ENCODE measurements around the gene TTC28. TPM values are rescaled to one million over a fixed set of nuclear protein-coding genes. Genes with fewer than 3 reads are reported as not detected.

Gene TTC28
- total RNA-seq, 2 donors from 2014 or later: 4.2 to 5.4 TPM

DNA sequence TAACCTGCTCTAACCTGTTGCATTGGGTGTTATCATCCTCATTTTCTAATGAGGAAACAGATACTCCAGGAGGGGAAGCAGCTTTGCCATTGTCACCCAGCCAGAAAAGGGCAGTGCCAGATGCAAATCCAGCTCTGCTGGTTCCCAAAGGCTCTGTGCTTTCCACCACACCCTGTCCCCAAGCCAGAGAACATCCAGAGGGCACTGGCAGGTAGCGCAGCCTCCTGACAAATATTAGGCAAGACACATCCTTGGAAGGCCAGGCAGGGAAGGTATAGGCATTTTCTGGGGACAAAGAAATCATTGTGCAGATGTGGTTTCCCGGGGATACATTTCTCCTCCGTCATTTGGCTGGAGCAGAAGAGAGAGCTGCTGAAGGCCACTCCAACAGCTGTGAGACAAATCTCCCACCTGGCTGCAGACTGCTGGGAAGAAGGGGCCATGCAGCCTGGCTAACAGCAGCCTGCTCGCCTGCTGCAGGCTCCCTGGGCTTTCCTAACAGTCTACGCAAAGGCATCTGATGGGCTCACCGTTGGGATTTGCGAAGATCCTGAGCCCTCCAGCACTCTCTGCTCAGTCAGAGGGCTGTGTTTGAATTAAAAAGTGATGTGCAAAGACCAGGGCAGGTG is 666.7 kb downstream of the TTC28 start:
- DNase-seq (no peak), ATAC-seq (replicated peaks in 1 of 2) (no peak)
- Mint-ChIP-seq H3K4me3 (no peak overlapping the region), H3K27ac (no peak overlapping the region), H3K4me1 (ENCODE audit: low read depth) (no peaks in the 10 kb centered on the region), H3K36me3 (ENCODE audit: insufficient read depth in 2 of 2) (no peaks in the 10 kb centered on the region), H3K9me3 (no peaks in the 10 kb centered on the region), H3K27me3 (ENCODE audit: low read depth) (no peaks in the 10 kb centered on the region)

GRCh38 chr22:28009272-28009827 is 670.3 kb downstream of the TTC28 start:
- ATAC-seq (replicated peaks in 1 of 2) (peak; percentile 75 to 87), DNase-seq (peak; percentile 79 to 80)
- Mint-ChIP-seq H3K4me1 (ENCODE audit: low read depth) (no peaks in the 10 kb centered on the region), H3K4me3 (no peak overlapping the region), H3K9me3 (no peaks in the 10 kb centered on the region), H3K36me3 (ENCODE audit: insufficient read depth in 2 of 2) (no peaks in the 10 kb centered on the region), H3K27ac (no peak overlapping the region), H3K27me3 (ENCODE audit: low read depth) (no peaks in the 10 kb centered on the region)

- DNase-seq (no peak), ATAC-seq (replicated peaks in 1 of 2) (no peak)
- Mint-ChIP-seq H3K27me3 (ENCODE audit: low read depth) (no peaks in the 10 kb centered on the region), H3K27ac (no peak overlapping the region), H3K9me3 (no peaks in the 10 kb centered on the region), H3K36me3 (ENCODE audit: insufficient read depth in 2 of 2) (no peaks in the 10 kb centered on the region), H3K4me3 (no peak overlapping the region), H3K4me1 (ENCODE audit: low read depth) (no peaks in the 10 kb centered on the region)
These were observed 671.0 kb downstream of the TTC28 start for GRCh38 chr22:28008649-28009048.

- H3K9me3 Mint-ChIP-seq: no peaks in the 10 kb centered on the region
These were observed 671.6 kb downstream of the TTC28 start for GRCh38 chr22:28008056-28008455.

DNA sequence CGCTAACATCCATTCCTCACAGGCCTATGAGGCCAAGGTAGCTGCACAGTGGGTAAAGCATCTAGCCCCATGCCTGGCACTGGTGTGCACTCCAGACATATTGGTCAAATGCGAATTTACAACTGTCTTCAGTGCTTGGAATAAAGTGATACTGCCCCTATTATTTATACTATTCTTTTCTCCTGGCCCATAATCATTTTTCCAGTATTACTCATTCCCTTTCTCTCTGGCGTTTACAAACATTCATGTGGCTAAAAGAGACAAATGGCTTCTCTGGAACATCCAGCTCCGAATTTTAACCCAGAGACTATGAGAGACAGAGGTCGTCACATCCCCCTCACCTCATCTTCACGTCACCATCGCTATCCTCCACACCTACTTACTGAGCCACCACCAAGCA is 673.4 kb downstream of the TTC28 start:
- Mint-ChIP-seq H3K27ac (no peak overlapping the region), H3K36me3 (ENCODE audit: insufficient read depth in 2 of 2) (no peaks in the 10 kb centered on the region), H3K4me3 (no peak overlapping the region)

More at GRCh38 chr22:28008056-28008455, 671.6 kb downstream of the TTC28 start:
- Mint-ChIP-seq H3K27me3 (ENCODE audit: low read depth) (no peaks in the 10 kb centered on the region), H3K4me1 (ENCODE audit: low read depth) (no peaks in the 10 kb centered on the region), H3K36me3 (ENCODE audit: insufficient read depth in 2 of 2) (no peaks in the 10 kb centered on the region), H3K4me3 (no peak overlapping the region), H3K27ac (no peak overlapping the region)
- DNase-seq (no peak), ATAC-seq (replicated peaks in 1 of 2) (no peak)

GRCh38 chr22:28005513-28005912 is 674.1 kb downstream of the TTC28 start:
- no peak overlapping the region for H3K4me3 Mint-ChIP-seq
- H3K27me3 Mint-ChIP-seq (ENCODE audit: low read depth): no peaks in the 10 kb centered on the region
- DNase-seq: no peak
- H3K27ac Mint-ChIP-seq: no peak overlapping the region
- no peaks in the 10 kb centered on the region for H3K36me3 Mint-ChIP-seq (ENCODE audit: insufficient read depth in 2 of 2)
- H3K4me1 Mint-ChIP-seq (ENCODE audit: low read depth): no peaks in the 10 kb centered on the region
- ATAC-seq (replicated peaks in 1 of 2): no peak
- no peaks in the 10 kb centered on the region for H3K9me3 Mint-ChIP-seq

More for the DNA sequence above, 673.4 kb downstream of the TTC28 start:
- DNase-seq: no peak
- Mint-ChIP-seq H3K4me1 (ENCODE audit: low read depth) (no peaks in the 10 kb centered on the region), H3K27me3 (ENCODE audit: low read depth) (no peaks in the 10 kb centered on the region), H3K9me3 (no peaks in the 10 kb centered on the region)
- ATAC-seq (replicated peaks in 1 of 2): no peak

GRCh38 chr22:28004021-28004420 is 675.6 kb downstream of the TTC28 start:
- Mint-ChIP-seq H3K27me3 (ENCODE audit: low read depth) (no peaks in the 10 kb centered on the region), H3K9me3 (no peaks in the 10 kb centered on the region), H3K4me1 (ENCODE audit: low read depth) (no peaks in the 10 kb centered on the region), H3K27ac (no peak overlapping the region), H3K4me3 (no peak overlapping the region), H3K36me3 (ENCODE audit: insufficient read depth in 2 of 2) (no peaks in the 10 kb centered on the region)
- no peak for DNase-seq
- no peak for ATAC-seq (replicated peaks in 1 of 2)

DNA sequence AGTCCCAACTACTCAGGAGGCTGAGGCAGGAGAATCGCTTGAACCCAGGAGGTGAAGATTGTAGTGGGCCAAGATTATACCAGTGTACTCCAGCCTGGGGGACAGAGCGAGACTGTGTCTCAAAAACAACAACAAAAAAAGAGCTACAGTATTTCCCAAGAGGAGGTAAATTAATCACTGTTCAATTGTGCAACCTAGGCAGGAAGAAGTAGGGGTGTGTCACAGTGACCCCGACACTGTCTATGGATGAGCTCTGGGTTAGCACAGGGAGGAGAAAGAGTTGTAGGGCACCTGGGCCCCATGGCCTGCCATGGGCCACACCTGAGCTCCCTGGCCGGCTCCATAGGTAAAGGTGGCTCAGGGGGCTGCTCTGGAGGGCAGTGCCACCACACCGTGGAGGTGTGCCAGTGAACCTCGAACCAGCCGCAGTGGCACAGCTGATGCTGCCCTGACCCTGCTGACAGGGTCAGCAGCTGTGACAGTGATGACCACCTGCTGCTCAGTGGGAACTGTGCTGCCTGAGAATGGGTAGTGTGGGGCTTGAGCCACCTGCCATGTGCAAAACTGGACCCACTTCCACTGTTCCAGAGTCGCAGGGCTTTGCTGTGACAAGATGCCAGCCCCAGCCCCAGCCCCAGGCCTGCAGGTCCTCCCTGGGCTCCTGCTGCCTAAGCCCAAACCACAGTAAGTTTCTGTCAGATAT is 676.6 kb downstream of the TTC28 start:
- Mint-ChIP-seq H3K9me3 (no peaks in the 10 kb centered on the region), H3K27ac (no peak overlapping the region), H3K36me3 (ENCODE audit: insufficient read depth in 2 of 2) (no peaks in the 10 kb centered on the region), H3K4me1 (ENCODE audit: low read depth) (no peaks in the 10 kb centered on the region), H3K27me3 (ENCODE audit: low read depth) (no peaks in the 10 kb centered on the region), H3K4me3 (no peak overlapping the region)
- ATAC-seq (replicated peaks in 1 of 2) (no peak), DNase-seq (no peak)

GRCh38 chr22:28002181-28002700 is 677.4 kb downstream of the TTC28 start:
- Mint-ChIP-seq H3K4me3 (no peak overlapping the region), H3K9me3 (no peaks in the 10 kb centered on the region), H3K36me3 (ENCODE audit: insufficient read depth in 2 of 2) (no peaks in the 10 kb centered on the region), H3K4me1 (ENCODE audit: low read depth) (no peaks in the 10 kb centered on the region), H3K27ac (no peak overlapping the region), H3K27me3 (ENCODE audit: low read depth) (no peaks in the 10 kb centered on the region)
- no peak for DNase-seq
- no peak for ATAC-seq (replicated peaks in 1 of 2)

DNA sequence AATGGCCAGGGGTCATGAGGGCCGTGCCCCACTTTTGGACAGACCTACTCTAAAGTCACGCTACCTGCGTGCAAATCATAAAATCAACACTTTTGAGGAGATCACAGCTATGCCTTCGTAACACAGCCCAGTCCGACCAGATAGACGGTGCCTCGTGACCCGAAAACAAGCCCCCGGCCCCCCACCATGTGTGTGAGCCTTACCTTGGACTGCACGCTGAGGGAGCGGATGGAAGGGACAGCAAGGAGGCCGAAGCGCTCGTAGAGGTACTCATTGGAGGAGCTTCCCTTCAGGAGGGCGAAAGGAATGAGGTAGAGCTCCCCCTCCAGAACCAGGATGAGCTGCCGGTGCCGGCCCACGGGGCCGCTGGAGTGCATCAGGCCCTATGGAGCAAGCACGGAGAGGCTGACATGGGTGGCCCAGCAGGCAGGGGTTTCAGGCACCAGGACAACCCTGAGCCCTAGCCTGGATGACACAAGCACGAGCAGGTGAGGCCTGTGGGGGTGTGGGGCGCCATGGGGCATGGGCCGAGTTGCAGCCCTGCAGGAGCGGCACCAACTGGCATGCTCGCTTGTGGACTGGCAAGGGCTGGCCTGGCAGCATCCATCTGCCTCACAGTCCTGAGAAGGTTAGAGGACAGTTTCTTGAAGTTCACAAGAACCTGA is 678.3 kb downstream of the TTC28 start:
- no peaks in the 10 kb centered on the region for H3K36me3 Mint-ChIP-seq (ENCODE audit: insufficient read depth in 2 of 2)
- no peaks in the 10 kb centered on the region for H3K4me1 Mint-ChIP-seq (ENCODE audit: low read depth)
- no peak for ATAC-seq (replicated peaks in 1 of 2)
- no peak for DNase-seq
- no peak overlapping the region for H3K4me3 Mint-ChIP-seq
- no peak overlapping the region for H3K27ac Mint-ChIP-seq
- no peaks in the 10 kb centered on the region for H3K9me3 Mint-ChIP-seq
- H3K27me3 Mint-ChIP-seq (ENCODE audit: low read depth): no peaks in the 10 kb centered on the region

DNA sequence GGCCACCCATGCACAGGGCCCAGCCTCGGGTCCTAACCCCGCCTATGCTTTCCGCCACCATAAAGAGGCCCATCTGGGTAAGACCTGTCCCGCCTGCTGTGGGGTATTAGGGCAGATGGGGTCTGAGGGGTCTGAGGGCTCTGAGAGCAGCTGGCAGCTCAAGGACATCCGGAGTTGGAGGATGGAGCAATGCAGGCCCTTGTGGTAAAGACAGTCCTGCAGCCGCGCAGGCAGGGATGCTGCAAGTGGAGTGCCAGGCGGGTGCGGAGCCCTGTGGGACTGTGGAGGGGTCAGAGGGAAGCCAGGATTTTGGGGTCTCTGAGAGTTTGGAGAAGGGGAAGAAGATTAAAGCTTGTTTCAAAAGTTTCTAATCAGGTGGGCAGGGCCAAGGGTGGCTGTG is 679.3 kb downstream of the TTC28 start:
- ATAC-seq (replicated peaks in 1 of 2) (no peak), DNase-seq (no peak)
- Mint-ChIP-seq H3K36me3 (ENCODE audit: insufficient read depth in 2 of 2) (no peaks in the 10 kb centered on the region), H3K4me3 (no peak overlapping the region), H3K27ac (no peak overlapping the region), H3K4me1 (ENCODE audit: low read depth) (no peaks in the 10 kb centered on the region), H3K27me3 (ENCODE audit: low read depth) (no peaks in the 10 kb centered on the region), H3K9me3 (no peaks in the 10 kb centered on the region)

- no peaks in the 10 kb centered on the region for H3K9me3 Mint-ChIP-seq
- DNase-seq: no peak
- no peak overlapping the region for H3K27ac Mint-ChIP-seq
- no peak overlapping the region for H3K4me3 Mint-ChIP-seq
- no peaks in the 10 kb centered on the region for H3K4me1 Mint-ChIP-seq (ENCODE audit: low read depth)
- no peaks in the 10 kb centered on the region for H3K27me3 Mint-ChIP-seq (ENCODE audit: low read depth)
- H3K36me3 Mint-ChIP-seq (ENCODE audit: insufficient read depth in 2 of 2): no peaks in the 10 kb centered on the region
- ATAC-seq (replicated peaks in 1 of 2): no peak
These were observed 679.8 kb downstream of the TTC28 start for GRCh38 chr22:27999876-28000275.

All from activated T-cell treated with anti-CD3 and anti-CD28 coated beads, Interleukin-2, amount 50 U/mL, for 72 hours (primary cell).